ENCODE measurements around the gene UBAP2L.
A peak's percentile ranks its signal among the peaks of the same experiment; 100 is the strongest.
"Not testable (repeated sequence)": the region's sequence is repeated elsewhere in the genome, so short reads cannot be mapped to it uniquely, and the experiment has no call there.

Gene UBAP2L

DNA sequence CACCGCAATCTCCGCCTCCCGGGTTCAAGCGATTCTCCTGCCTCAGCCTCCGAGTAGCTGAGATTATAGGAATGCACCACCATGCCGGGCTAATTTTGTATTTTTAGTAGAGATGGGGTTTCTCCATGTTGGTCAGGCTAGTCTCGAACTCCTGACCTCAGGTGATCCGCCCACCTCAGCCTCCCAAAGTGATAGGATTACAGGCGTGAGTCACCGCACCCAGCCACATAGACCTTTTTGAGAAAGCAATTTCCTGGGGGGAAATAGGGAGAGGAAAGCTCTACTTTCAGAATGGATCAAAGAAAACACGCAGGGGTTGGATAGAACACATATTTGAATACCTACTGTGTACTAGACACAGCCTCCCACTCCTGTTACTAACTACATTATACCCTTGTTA lies 15.0 kb upstream of the UBAP2L start:
- peak; percentile 24 for DNase-seq (ENCODE audit: low spot score)

DNA sequence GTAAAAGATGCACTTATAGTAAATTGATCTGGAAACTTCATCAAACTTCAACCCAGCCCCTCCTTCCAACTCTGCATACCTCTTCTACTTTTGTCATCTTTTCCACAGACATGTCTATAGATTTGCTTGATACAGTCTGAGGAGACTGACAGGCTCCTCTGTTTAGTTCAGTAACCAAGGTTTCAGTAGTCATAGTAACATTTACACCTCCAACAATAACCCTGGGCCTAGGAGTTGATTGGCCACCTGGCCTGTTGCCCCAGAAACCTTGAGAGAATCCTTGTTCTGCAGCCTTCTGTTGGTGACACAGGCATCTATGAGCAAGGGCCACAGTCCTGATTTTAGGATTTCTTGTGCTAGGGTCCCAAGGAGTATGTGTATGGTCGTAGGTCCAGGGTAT lies 14.6 kb upstream of the UBAP2L start, which contains the start of gene CFAP141:
Gene CFAP141 (minus strand): TSS at position 138 of the 400 bp plus-strand sequence. CDS start 26 bp downstream, at position 112.
- DNase-seq (ENCODE audit: low spot score): peak; percentile 35

GRCh38 chr1:154207262-154207661 lies 13.5 kb upstream of the UBAP2L start:
- DNase-seq (ENCODE audit: low spot score): no peak

DNA sequence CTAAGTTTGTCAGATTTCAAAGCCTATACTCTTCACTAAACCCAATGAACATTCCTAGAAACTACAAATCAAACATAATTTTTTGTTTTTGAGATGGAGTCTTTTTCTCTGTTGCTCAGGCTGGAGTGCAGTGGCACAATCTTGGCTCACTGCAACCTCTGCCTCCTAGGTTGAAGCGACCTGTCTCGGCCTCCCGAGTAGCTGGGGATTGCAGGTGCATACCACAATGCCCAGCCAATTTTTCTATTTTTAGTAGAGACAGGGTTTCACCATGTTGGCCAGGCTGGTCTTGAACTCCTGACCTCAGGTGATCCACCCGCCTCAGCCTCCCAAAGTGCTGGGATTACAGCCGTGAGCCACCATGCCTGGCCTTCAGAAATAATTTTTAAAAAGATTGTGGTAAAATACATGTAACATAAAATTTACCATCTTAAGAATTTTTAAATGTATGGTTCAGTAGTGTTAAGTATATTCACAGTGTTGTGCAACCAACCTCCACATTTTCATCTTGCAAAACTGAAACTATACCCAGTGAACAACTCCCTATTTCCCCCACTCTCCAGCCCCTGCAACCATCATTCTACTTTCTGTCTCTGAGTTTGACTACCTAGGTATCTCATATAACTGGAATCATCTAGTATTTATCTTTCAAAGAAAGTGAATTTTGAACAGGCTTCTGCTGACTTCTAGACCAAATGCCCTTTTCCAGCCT lies 11.9 kb upstream of the UBAP2L start:
- DNase-seq (ENCODE audit: low spot score): no peak

- DNase-seq (ENCODE audit: low spot score): no peak
Measured at GRCh38 chr1:154212083-154212482, 8.7 kb upstream of the UBAP2L start.

- DNase-seq (ENCODE audit: low spot score): peak; percentile 27
Measured at GRCh38 chr1:154213274-154213673, 7.5 kb upstream of the UBAP2L start.

- DNase-seq (ENCODE audit: low spot score): no peak
Measured at GRCh38 chr1:154218545-154218944, 2.2 kb upstream of the UBAP2L start.

- DNase-seq (ENCODE audit: low spot score): no peak
Measured at GRCh38 chr1:154219541-154219940, 1.2 kb upstream of the UBAP2L start.

- DNase-seq (ENCODE audit: low spot score): no peak
Measured at GRCh38 chr1:154220970-154221277, 169 bp downstream of the UBAP2L start.

DNA sequence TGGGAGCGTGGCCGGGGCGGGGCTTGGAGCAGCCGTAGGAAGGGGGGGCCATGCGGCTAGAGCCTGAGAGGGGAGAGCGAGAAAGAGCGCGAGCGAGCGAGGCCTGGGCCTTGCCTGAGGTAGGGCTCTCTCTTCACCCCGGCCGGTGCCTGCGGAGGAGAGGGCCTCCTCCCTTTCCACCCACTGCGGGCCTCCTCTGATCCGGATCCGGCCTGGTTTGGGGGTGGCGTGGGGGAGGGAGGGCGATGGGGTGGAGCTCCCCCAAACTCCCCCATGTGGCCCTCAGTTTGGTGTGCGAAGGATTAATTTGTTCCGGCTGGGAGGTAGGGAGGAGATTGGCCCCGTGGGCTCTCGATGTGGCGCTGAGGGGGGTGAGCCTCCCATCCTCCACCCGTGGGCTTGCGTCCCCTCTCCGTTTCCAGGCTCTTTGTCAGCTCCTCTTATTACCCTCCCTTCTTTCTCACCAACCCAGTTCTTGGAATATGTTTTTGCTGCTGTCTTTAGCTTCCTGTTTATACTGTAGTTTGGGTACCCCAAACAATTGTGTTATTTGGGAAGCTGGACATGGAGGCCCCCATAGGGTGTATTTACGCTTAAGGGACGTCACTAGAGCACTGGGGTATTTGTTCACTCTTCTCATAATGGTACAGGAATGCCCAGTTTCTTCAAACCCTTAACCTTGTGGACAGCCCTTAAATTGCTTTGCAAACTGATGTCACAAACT lies 685 bp downstream of the UBAP2L start:
- peak; percentile 59 for DNase-seq (ENCODE audit: low spot score)

GRCh38 chr1:154222518-154222917 lies 1.8 kb downstream of the UBAP2L start:
- no peak for DNase-seq (ENCODE audit: low spot score)

- DNase-seq (ENCODE audit: low spot score): no peak
Measured at GRCh38 chr1:154222918-154223317, 2.2 kb downstream of the UBAP2L start.

DNA sequence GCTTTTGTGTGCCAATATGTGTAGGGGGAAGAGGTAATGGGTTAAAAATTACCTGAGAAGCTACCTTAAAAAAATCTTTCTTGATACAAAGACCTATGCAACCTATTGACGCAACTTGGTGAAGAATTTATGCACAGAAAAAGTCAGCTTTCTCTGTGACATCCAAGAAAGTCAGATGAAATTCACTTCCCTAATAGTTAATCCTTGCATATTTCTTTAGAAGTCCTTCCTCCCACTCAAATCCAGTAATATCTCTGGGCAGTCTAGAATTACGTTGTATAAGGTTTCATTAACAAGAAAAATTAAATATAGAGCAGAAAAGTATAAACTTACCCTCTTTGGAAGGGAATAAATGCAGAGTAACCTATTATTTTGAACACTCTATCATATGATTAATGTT lies 2.9 kb downstream of the UBAP2L start:
- DNase-seq (ENCODE audit: low spot score): no peak

- DNase-seq (ENCODE audit: low spot score): no peak
Measured at GRCh38 chr1:154225370-154225769, 4.6 kb downstream of the UBAP2L start.

GRCh38 chr1:154231112-154231511 lies 10.4 kb downstream of the UBAP2L start:
- DNase-seq (ENCODE audit: low spot score): not testable (repeated sequence)

- DNase-seq (ENCODE audit: low spot score): not testable (repeated sequence)
Measured at GRCh38 chr1:154233127-154233526, 12.4 kb downstream of the UBAP2L start.

DNA sequence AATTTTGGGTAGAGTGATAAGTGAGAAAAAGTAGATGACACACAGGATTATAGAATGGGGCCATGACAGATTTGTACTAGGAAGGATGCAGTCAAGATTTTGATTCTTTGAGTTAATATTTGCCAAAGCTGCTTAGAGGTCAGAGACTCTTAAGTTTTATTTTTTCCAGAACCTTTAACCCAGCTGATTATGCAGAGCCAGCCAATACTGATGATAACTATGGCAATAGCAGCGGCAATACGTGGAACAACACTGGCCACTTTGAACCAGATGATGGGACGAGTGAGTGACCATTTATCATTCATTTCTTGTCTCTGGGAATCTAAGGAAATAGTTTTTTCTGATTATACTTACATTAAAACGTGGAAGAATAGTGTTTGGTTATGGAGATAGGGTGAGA lies 16.1 kb downstream of the UBAP2L start:
- no peak for DNase-seq (ENCODE audit: low spot score)

- DNase-seq (ENCODE audit: low spot score): no peak
Measured at GRCh38 chr1:154237435-154237834, 16.7 kb downstream of the UBAP2L start.

DNA sequence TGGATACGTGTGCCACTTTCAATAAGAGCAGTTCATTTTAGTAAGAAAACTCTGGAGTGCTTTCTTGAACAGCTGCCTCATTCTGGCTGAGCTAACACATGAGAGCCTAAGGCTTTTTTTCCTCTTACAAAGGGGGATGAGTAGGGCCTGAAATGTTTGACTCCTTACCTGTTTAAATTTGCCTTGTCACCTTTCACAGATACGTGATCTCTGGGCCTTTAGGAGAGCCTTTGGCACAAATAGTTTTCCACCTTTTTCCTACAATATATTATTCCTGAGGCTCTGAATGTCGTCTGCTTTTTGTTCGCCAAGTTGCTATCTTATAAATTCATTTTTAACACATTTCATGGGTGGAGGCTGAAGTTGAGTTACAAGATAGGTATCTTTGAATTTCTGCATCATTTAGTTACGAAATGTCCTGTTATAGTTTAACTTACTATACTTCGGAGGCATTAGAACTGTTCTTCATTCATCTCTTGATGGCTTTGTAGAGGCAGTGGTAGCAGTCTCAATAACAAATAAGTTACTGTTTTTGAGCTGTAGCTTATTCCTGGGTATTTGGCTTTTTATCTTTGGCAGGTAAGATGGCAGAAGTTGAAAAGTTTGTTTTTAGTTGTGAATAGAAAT lies 17.2 kb downstream of the UBAP2L start:
- no peak for DNase-seq (ENCODE audit: low spot score)

DNA sequence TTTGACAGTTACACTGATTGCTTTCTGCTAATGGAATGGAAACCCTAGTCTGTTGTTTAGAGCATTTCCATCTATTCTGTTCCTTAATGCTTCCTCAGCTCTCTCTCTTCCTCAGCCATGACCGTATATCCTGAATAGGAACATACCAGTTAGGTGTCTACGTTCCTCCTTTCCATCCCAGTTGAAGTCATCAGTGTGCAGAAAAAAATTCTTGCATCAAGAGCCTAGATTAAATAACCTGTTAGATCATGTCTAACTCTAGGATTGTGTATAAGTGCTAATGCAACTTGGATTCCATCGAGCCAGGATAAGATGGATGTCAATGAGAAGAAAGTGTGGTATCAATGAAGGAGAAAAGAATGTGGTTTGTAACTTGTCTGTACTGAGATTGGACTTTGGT lies 18.7 kb downstream of the UBAP2L start:
- DNase-seq (ENCODE audit: low spot score): no peak

DNA sequence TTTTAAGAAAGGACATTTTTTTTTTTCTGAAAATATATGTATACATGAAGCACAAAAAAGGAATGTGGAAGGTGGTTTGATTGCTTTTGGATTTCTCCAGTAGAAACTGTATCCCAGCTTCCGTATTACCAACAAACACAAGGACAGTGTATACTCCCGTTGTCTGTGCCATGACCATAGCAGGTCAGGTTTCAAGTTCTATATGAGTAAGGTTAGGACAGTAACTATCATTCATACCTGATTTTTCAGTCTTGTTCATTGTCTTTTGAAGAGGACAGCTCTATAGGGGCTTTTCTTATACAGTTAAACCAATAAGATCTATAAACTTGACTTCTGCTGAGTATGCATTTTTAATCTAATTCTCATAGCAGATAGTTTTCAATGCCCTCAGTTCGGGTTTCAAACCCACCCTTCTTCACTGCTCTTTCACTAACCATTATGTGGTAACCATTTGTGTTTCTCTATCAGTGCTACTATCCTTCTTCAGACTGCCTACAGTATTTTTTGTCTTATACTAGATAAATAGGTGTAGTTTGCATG lies 19.6 kb downstream of the UBAP2L start:
- no peak for DNase-seq (ENCODE audit: low spot score)

DNA sequence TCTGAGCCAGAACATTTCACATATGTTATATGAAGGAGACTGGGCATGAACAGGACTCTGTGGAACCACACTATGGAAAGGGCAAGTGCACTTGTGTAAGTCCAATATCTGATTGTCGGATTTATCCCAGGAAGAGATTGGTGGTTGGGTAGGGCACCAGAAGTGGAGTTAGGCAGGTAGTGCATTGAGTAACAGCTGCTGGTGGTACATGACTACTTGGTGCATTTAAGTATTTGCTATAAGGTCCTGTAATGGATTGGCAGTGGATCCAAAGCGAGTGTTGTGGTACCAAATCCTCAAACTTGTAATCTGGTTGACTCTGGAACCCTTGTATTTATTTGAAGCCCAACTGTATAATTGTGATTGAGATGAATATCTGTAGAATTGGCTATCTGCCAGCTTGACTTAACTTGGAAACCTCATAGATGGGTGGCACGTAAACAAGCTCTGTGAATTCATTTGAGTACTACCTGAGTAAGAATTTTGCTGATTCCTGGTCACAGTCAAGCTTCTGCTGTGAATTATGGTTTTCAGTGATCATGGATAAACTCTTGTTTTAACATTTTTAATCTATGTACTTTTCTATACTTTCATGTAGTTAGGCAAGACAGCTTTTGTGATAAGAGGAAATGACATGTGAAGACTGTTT lies 21.1 kb downstream of the UBAP2L start:
- DNase-seq (ENCODE audit: low spot score): no peak

DNA sequence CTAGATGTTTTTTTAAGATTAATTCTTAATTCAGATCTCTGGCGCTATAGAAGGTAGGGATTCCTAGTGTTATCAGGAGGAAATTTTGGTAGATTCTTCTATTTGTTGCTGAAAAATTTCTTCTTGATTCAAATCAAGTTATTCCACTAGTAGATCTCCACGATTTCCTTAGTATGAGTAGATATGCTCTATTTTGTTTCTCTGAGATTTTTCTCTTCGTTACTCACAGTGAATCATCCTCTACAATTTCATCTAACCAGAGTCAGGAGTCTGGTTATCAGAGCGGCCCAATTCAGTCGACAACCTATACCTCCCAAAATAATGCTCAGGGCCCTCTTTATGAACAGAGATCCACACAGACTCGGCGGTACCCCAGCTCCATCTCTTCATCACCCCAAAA lies 32.9 kb downstream of the UBAP2L start:
- DNase-seq (ENCODE audit: low spot score): no peak

Measured in activated CD4-positive, alpha-beta T cell treated with anti-CD3 and anti-CD28 coated beads, Interleukin-2, Interleukin-4, amounts not matched to agents 100 ng/mL and 50 ng/mL, durations not matched to agents 16 hours and 8 hours (primary cell).